GM10266 (cell line): ENCODE measurements around the gene HAGH.

ENCODE experiments used
- DNase-seq: peaks from one replicate; pipeline ENCODE4 v3.0.0; 2012; ENCODE audit errors: extremely low spot score
- CTCF ChIP-seq: IDR thresholded peaks from 2 replicates; pipeline ENCODE4 v1.5.1; 2012; ENCODE audit warnings: mild to moderate bottlenecking, low read depth; ENCODE audit not compliant: control insufficient read depth, insufficient read depth; ENCODE audit errors: missing control alignments

HAGH gene

DNA sequence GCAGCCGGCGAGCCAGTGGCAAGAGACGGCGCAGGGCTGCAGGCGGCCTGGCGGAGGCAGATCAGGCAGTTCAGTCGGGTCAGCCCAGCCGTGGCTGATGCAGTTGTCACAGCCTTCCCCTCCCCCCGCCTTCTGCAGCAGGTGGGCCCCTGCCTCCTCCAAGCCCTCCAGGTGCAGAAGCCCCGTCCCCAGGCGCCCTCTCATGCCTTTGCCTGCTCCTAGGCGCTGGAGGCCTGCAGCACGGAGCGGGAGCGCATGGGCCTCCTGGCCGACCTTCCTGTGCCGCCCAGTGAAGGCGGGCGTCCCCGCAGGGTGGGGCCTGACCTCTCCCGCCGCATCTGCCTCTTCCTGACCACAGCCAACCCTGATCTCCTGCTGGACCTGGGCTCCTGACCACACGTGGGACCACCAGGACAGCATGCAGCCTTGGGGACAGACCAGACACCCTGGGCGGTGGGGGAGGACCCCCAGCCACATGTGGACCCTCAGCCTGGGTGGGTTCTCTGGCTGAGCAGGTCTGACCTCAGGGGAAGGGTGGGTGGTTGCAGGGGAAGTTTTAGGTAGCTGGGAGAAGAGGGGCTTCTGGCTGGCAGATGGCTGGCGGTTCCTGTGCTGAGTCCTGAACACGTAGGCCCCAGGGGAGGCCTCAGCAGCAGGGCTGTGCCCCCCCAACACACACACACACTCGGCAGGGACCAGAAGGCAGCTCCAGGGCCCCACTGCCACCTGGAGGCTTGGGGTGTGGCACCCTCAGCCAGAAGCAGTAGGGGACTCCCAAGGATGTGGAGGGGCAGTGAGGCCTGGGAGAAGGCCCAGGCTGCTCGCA lies 50.6 kb downstream of the HAGH start:
- TF ChIP-seq CTCF = no peak
- DNase-seq = no peak

DNA sequence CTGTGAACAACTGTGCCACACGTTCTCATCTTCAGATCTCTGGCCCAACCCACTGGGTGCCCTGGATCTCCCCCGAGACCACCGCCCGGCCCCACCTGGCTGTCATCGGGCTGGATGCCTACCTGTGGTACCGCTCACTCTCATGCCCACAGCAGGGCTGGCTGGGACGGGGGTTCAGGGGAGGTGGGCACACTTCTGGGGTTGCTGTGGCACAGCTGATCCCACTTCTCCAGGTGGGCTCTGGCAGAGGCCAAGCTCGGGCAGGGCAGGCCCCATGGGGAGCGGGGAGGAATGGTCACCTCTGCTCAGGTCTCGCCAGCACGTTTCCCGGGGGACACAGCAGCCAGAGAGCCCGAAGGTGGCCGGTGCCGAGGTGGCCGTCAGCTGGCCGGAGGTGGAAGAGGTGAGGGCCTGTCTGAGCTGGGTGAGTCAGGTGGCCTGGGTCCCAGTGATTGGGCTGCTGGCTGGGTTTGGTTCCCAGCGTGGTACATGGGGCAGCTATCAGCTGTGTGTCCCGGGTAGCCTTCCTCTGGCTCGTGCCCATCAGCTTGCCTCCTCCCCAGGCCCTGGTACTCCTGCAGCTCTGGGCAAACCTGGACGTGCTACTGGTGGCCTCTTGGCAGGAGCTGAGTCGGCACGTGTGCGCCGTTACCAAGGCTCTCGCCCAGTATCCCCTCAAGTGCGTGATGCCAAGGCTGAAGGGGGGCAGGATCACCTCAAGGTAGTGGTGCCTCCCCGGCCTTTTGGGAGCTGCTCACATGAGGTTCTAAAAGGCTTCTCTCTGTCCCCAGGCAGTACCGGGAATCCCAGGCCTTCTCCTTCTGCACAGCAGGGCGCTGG lies 51.4 kb downstream of the HAGH start:
- TF ChIP-seq CTCF = no peak
- DNase-seq = no peak

- TF ChIP-seq CTCF = no peak
- no peak for DNase-seq
Measured at GRCh38 chr16:1774448-1774780, 52.2 kb downstream of the HAGH start.

DNA sequence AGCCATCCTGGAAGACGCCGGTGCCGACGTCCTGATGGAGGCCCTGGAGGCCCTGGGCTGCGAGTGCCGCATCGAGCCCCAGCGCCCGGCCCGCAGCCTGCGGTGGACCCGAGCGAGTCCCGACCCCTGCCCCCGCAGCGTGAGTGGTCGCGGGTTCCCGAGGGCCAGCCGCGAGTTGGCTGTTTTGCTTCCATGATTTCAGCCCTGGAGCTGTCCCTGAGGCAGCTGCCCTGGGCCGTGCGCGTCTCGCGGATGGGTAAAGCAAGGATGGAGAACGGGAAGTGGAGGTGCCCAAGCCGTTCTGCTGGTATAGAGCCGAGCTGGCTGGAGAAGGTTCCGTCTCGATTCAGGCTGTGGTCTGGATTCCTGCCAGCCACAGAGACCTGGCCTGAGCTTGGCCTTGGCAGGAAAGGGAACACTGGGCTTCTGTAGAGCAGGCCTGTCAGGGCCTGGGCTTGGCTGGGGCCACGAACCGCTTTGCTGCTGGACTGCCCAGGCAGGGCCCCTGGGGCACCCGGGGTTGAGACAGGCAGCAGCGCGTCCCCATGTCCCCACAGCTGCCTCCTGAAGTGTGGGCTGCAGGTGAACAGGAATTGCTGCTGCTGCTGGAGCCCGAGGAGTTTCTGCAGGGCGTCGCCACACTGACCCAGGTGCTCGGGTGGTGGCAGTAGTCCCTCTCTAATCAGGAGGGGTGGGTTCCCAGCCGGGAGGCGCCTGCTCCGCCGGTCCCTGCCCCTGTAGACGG lies 52.8 kb downstream of the HAGH start:
- no peak for TF ChIP-seq CTCF
- no peak for DNase-seq

- TF ChIP-seq CTCF = peak; percentile 94
Measured at GRCh38 chr16:1772908-1773702, 53.5 kb downstream of the HAGH start, which contains the start of gene MRPS34. Gene MRPS34 (minus strand): TSS chr16:1773134. CDS start chr16:1773119, 15 bp downstream.

DNA sequence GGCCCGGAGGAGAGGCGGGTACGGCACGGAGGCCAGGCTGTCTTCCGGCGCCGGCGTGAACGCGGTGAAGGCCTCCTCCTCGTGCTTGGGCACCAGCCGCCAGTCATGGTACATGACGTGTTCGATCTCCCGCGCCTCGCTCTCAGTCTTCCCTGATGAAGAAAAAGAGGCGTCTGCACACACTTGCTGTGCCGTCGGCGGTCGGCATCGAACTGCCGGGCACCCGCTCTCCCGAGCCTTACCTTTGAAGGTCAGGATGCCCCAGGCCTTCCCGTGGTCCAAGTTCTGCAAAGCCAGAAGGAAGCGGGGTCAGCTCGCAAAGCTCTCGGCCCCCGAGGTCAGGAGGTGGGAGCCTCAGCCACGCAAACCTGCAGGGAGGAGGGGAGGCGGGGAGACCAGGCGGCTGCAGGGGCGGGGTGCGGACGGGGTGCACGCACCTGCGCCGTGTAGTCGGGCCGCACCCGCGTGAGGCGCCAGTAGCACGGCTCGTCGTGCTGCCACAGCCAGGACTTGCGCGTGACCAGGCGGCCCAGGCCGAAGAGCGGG lies 54.2 kb downstream of the HAGH start, which contains the start of gene EME2:
Gene EME2, plus strand, starts transcription at position 449 of the 546 bp plus-strand sequence. CDS start 418 bp downstream, outside the sequence.
- TF ChIP-seq CTCF = no peak
- no peak for DNase-seq

More at GRCh38 chr16:1772908-1773702, 53.5 kb downstream of the HAGH start, which contains the start of gene MRPS34:
- peak; percentile 93 for DNase-seq
